Osteoblast (primary cell): ENCODE data around the gene DCUN1D2. TPM values are rescaled to one million over a fixed set of nuclear protein-coding genes. Genes with fewer than 3 reads are reported as not detected.
A peak's percentile ranks its signal among the peaks of the same experiment; 100 is the strongest.

ENCODE experiments used
- DNase-seq: peaks from one replicate; pipeline ENCODE4 v3.0.0; 2011; ENCODE audit warnings: low spot score, mixed read lengths; ENCODE audit not compliant: insufficient read length; ENCODE audit errors: missing footprints
- H2AFZ ChIP-seq: 2 replicates; pipeline ENCODE4 v1.6.0; 2011; ENCODE audit warnings: mild to moderate bottlenecking, low read length
- H3K27ac ChIP-seq: 2 replicates; pipeline ENCODE4 v1.5.1; 2011; ENCODE audit warnings: mild to moderate bottlenecking, low read depth, low read length, moderate library complexity
- H3K27me3 ChIP-seq: 2 replicates; pipeline ENCODE4 v1.6.0; 2012; ENCODE audit warnings: mild to moderate bottlenecking, control low read depth, inconsistent platforms, low read length, moderate library complexity; ENCODE audit not compliant: insufficient read depth
- H3K36me3 ChIP-seq: 2 replicates; pipeline ENCODE4 v1.5.1; 2011; ENCODE audit warnings: mild to moderate bottlenecking, low read length, control low read depth, moderate library complexity; ENCODE audit not compliant: insufficient read depth
- H3K4me1 ChIP-seq: 2 replicates; pipeline ENCODE4 v1.5.1; 2011; ENCODE audit warnings: mild to moderate bottlenecking, low read length, control low read depth, moderate library complexity; ENCODE audit not compliant: insufficient read depth
- H3K4me2 ChIP-seq: 2 replicates; pipeline ENCODE4 v1.6.0; 2011; ENCODE audit warnings: mild to moderate bottlenecking, low read length; ENCODE audit not compliant: insufficient read depth
- H3K4me3 ChIP-seq: fragments of 200-600 bp; sonication (generic); 3 replicates; pipeline ENCODE4 v1.5.1; 2012; ENCODE audit warnings: mild to moderate bottlenecking, low read length, inconsistent platforms; ENCODE audit not compliant: insufficient read depth
- H3K79me2 ChIP-seq: 2 replicates; pipeline ENCODE4 v1.6.0; 2012; ENCODE audit warnings: mild to moderate bottlenecking, low read length, control low read depth, inconsistent platforms; ENCODE audit not compliant: insufficient read depth
- H3K9me3 ChIP-seq: 2 replicates; pipeline ENCODE4 v1.5.1; 2011; ENCODE audit warnings: low read depth, low read length, control low read depth
- H4K20me1 ChIP-seq: 2 replicates; pipeline ENCODE4 v1.6.0; 2012; ENCODE audit warnings: mild to moderate bottlenecking, low read length, control low read depth; ENCODE audit not compliant: insufficient read depth
- CTCF ChIP-seq: IDR thresholded peaks from 2 replicates; pipeline ENCODE4 v1.5.1; 2011; ENCODE audit warnings: mild to moderate bottlenecking, low read depth, low read length, moderate library complexity; ENCODE audit errors: extremely low read depth
- total RNA-seq: library from RNA; depleted of rRNA; stranded (reverse); fragments of >200 nt; gene quantifications from 2 replicates; pipeline ENCODE4 v1.2.3, GENCODE V29; 2012

DCUN1D2 gene
- total RNA-seq, 1 donor = 14.8 TPM

- no peaks in the 10 kb centered on the region for H3K79me2 ChIP-seq
- H3K9me3 ChIP-seq = no peaks in the 10 kb centered on the region
- peak overlapping the region; percentile 91 for H2AFZ ChIP-seq
- TF ChIP-seq CTCF = no peak
- H3K36me3 ChIP-seq = peaks cover 3% of the 10 kb centered on the region
- DNase-seq = peak; percentile 75
- peak overlapping the region; percentile 16 for H3K27ac ChIP-seq
- peak overlapping the region; percentile 94 for H3K4me2 ChIP-seq
- H3K27me3 ChIP-seq = no peaks in the 10 kb centered on the region
- no peaks in the 10 kb centered on the region for H4K20me1 ChIP-seq
- H3K4me3 ChIP-seq = peak overlapping the region; percentile 65
- peaks cover 7% of the 10 kb centered on the region for H3K4me1 ChIP-seq
These were observed 40.7 kb downstream of the DCUN1D2 start for GRCh38 chr13:113449693-113450347.

GRCh38 chr13:113448885-113449692 lies 41.4 kb downstream of the DCUN1D2 start:
- Histone ChIP-seq H3K27ac (peak overlapping the region; percentile 16), H3K9me3 (no peaks in the 10 kb centered on the region), H3K36me3 (peaks cover 3% of the 10 kb centered on the region), H3K27me3 (no peaks in the 10 kb centered on the region), H4K20me1 (no peaks in the 10 kb centered on the region), H3K4me3 (peak overlapping the region; percentile 65), H2AFZ (peak overlapping the region; percentile 91), H3K4me2 (peak overlapping the region; percentile 94), H3K4me1 (peaks cover 7% of the 10 kb centered on the region), H3K79me2 (no peaks in the 10 kb centered on the region)
- peak; percentile 87 for DNase-seq
- no peak for TF ChIP-seq CTCF

GRCh38 chr13:113448545-113448884 lies 42.0 kb downstream of the DCUN1D2 start:
- Histone ChIP-seq H4K20me1 (no peaks in the 10 kb centered on the region), H3K4me1 (peaks cover 7% of the 10 kb centered on the region), H3K4me3 (peak overlapping the region; percentile 65), H2AFZ (peak overlapping the region; percentile 91), H3K79me2 (no peaks in the 10 kb centered on the region), H3K36me3 (no peaks in the 10 kb centered on the region), H3K27ac (no peak overlapping the region), H3K27me3 (no peaks in the 10 kb centered on the region), H3K4me2 (peak overlapping the region; percentile 94), H3K9me3 (no peaks in the 10 kb centered on the region)
- no peak for TF ChIP-seq CTCF
- DNase-seq = no peak

- no peaks in the 10 kb centered on the region for H3K9me3 ChIP-seq
- DNase-seq = no peak
- no peaks in the 10 kb centered on the region for H3K27me3 ChIP-seq
- no peaks in the 10 kb centered on the region for H3K79me2 ChIP-seq
- H3K36me3 ChIP-seq = no peaks in the 10 kb centered on the region
- H3K27ac ChIP-seq = no peak overlapping the region
- no peak for TF ChIP-seq CTCF
- H3K4me2 ChIP-seq = no peak overlapping the region
- H2AFZ ChIP-seq = no peak overlapping the region
- no peaks in the 10 kb centered on the region for H4K20me1 ChIP-seq
- H3K4me1 ChIP-seq = peaks cover 7% of the 10 kb centered on the region
- no peak overlapping the region for H3K4me3 ChIP-seq
These were observed 42.9 kb downstream of the DCUN1D2 start for GRCh38 chr13:113447596-113447995.
